OCI-LY1 (cell line): Measurements from ENCODE around the gene RIN3.

Source experiments
- EZH2 ChIP-seq: fragments of 200-600 bp; sonication (generic), shearing (Covaris generic); IDR thresholded peaks from 2 replicates; pipeline ENCODE4 v1.8.0; 2017; ENCODE audit warnings: borderline replicate concordance, mixed run types, mild to moderate bottlenecking, antibody characterized with exemption, low read length, moderate library complexity, mixed read lengths
- TF ChIP-seq, protein P1 (sequence below): fragments of 200-600 bp; sonication (generic), shearing (Covaris generic); IDR thresholded peaks from 2 replicates; pipeline ENCODE4 v1.5.1; 2017; ENCODE audit warnings: mild to moderate bottlenecking, antibody characterized with exemption, low read length, moderate library complexity, mixed read lengths

DNA sequence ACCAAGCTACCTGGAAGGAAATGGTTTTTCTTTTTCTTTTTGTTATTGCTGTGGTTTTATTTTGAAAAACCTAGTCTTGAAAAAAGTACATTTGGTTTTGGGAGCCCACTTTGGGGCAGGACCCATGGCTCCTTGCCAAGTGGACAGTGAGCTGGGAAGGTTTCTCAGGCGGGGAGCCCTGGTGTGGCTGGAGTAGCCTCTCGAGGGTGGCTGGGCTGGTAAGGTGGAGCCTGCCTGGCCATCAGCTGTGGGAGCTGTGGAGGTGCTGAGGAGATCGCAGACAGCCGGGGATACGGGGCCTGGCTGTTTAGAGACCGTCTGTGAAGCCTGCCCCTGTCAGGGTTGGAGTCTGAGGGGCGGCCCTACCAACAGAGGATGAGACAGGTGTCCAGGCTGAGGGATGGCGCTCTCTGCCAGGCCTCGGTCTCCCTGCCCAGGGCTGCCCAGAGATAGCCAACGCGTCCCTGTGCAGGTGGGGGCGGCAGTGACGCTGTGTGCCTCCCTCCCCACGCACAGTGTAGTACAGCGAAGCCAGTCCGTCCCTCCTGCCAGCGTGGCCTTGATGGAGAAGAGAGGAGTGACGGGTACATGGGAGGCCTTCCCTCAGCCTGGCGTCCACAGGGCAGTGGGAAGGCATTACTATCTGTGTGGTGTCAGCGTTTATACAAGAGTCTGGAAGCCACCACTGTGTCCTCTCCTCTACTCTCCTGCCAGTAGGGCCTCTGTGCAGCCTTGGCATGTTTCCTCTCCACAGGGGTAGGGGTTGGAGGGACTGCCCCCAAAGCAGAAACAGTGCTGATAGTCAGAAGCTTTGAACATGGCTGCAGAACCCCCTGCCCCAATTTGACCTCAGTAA, 5.9 kb downstream of the RIN3 start:
- no peak for TF ChIP-seq EZH2
- TF ChIP-seq, protein P1, sequence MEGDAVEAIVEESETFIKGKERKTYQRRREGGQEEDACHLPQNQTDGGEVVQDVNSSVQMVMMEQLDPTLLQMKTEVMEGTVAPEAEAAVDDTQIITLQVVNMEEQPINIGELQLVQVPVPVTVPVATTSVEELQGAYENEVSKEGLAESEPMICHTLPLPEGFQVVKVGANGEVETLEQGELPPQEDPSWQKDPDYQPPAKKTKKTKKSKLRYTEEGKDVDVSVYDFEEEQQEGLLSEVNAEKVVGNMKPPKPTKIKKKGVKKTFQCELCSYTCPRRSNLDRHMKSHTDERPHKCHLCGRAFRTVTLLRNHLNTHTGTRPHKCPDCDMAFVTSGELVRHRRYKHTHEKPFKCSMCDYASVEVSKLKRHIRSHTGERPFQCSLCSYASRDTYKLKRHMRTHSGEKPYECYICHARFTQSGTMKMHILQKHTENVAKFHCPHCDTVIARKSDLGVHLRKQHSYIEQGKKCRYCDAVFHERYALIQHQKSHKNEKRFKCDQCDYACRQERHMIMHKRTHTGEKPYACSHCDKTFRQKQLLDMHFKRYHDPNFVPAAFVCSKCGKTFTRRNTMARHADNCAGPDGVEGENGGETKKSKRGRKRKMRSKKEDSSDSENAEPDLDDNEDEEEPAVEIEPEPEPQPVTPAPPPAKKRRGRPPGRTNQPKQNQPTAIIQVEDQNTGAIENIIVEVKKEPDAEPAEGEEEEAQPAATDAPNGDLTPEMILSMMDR: no peak
